H9 (cell line): Measurements from ENCODE around the gene UNC13C. TPM values are rescaled to one million over a fixed set of nuclear protein-coding genes. Genes with fewer than 3 reads are reported as not detected.

Source experiments
- DNase-seq: peaks from one replicate; pipeline ENCODE4 v3.0.0-alpha.2; 2017
- H2AFZ ChIP-seq: one replicate; pipeline ENCODE4 v1.6.1; 2013; ENCODE audit warnings: mild to moderate bottlenecking, low read length, control low read depth, moderate library complexity
- H2AK5ac ChIP-seq: 2 replicates; pipeline ENCODE4 v1.6.1; 2013; ENCODE audit warnings: low read length, control low read depth, mixed read lengths; ENCODE audit not compliant: insufficient read length
- H2BK120ac ChIP-seq: one replicate; pipeline ENCODE4 v1.6.1; 2013; ENCODE audit warnings: low read depth, mild to moderate bottlenecking, low read length, control low read depth, inconsistent platforms; ENCODE audit not compliant: poor library complexity, severe bottlenecking
- H2BK12ac ChIP-seq: 2 replicates; pipeline ENCODE4 v1.6.1; 2013; ENCODE audit warnings: low read length, control low read depth, mixed read lengths, low read depth; ENCODE audit not compliant: insufficient read length
- H2BK15ac ChIP-seq: 2 replicates; pipeline ENCODE4 v1.6.1; 2013; ENCODE audit warnings: low read depth, low read length, control low read depth
- H2BK20ac ChIP-seq: one replicate; pipeline ENCODE4 v1.6.1; 2013; ENCODE audit warnings: low read depth, mild to moderate bottlenecking, low read length, control low read depth, inconsistent platforms; ENCODE audit not compliant: poor library complexity, severe bottlenecking
- H2BK5ac ChIP-seq: 2 replicates; pipeline ENCODE4 v1.6.1; 2013; ENCODE audit warnings: low read length, control low read depth, mixed read lengths; ENCODE audit not compliant: insufficient read length
- H3K14ac ChIP-seq: 2 replicates; pipeline ENCODE4 v1.6.1; 2013; ENCODE audit warnings: low read length, control low read depth; ENCODE audit not compliant: insufficient read depth
- H3K18ac ChIP-seq: 2 replicates; pipeline ENCODE4 v1.6.1; 2013; ENCODE audit warnings: low read depth, mild to moderate bottlenecking, mixed read lengths, low read length, control low read depth; ENCODE audit not compliant: insufficient read length
- H3K23ac ChIP-seq: 2 replicates; pipeline ENCODE4 v1.6.1; 2013; ENCODE audit warnings: low read length, control low read depth, mixed read lengths, low read depth; ENCODE audit not compliant: insufficient read length
- H3K23me2 ChIP-seq: 2 replicates; pipeline ENCODE4 v1.6.1; 2013; ENCODE audit warnings: low read depth, mild to moderate bottlenecking, mixed read lengths, low read length, control low read depth; ENCODE audit not compliant: insufficient read length, poor library complexity, severe bottlenecking
- H3K27ac ChIP-seq: 2 replicates; pipeline ENCODE4 v1.5.1; 2013; ENCODE audit warnings: low read length, control low read depth, mixed read lengths, low read depth; ENCODE audit not compliant: insufficient read length
- H3K27me3 ChIP-seq: 2 replicates; pipeline ENCODE4 v1.6.1; 2013; ENCODE audit warnings: low read length, control low read depth, inconsistent platforms; ENCODE audit not compliant: insufficient read depth
- H3K4ac ChIP-seq: 2 replicates; pipeline ENCODE4 v1.6.1; 2013; ENCODE audit warnings: low read depth, mild to moderate bottlenecking, control low read depth, inconsistent platforms, low read length, moderate library complexity
- H3K4me1 ChIP-seq: 2 replicates; pipeline ENCODE4 v1.6.1; 2013; ENCODE audit warnings: low read length, control low read depth, inconsistent platforms; ENCODE audit not compliant: insufficient read depth
- H3K4me2 ChIP-seq: 2 replicates; pipeline ENCODE4 v1.6.1; 2013; ENCODE audit warnings: low read length, control low read depth, mixed read lengths; ENCODE audit not compliant: insufficient read length, insufficient read depth
- H3K56ac ChIP-seq: 2 replicates; pipeline ENCODE4 v1.6.1; 2013; ENCODE audit warnings: low read depth, mild to moderate bottlenecking, mixed read lengths, low read length, control low read depth; ENCODE audit not compliant: insufficient read length
- H3K79me1 ChIP-seq: 2 replicates; pipeline ENCODE4 v1.6.1; 2013; ENCODE audit warnings: low read depth, mild to moderate bottlenecking, moderate library complexity, low read length, control low read depth, inconsistent platforms; ENCODE audit not compliant: insufficient read depth, poor library complexity, severe bottlenecking
- H3K79me2 ChIP-seq: 2 replicates; pipeline ENCODE4 v1.6.1; 2013; ENCODE audit warnings: low read length, control low read depth, inconsistent platforms; ENCODE audit not compliant: insufficient read depth
- H3K9ac ChIP-seq: 2 replicates; pipeline ENCODE4 v1.6.1; 2013; ENCODE audit warnings: low read length, control low read depth, mixed read lengths; ENCODE audit not compliant: insufficient read length; ENCODE audit errors: extremely low read depth
- H3K9me3 ChIP-seq: one replicate; pipeline ENCODE4 v1.6.1; 2013; ENCODE audit warnings: low read depth, low read length, inconsistent platforms; ENCODE audit not compliant: control insufficient read depth
- H3T11ph ChIP-seq: one replicate; pipeline ENCODE4 v1.6.1; 2013; ENCODE audit warnings: mild to moderate bottlenecking, low read length, control low read depth, inconsistent platforms
- H4K20me1 ChIP-seq: one replicate; pipeline ENCODE4 v1.6.1; 2013; ENCODE audit not compliant: control insufficient read depth, insufficient read length, insufficient read depth
- H4K5ac ChIP-seq: 2 replicates; pipeline ENCODE4 v1.6.1; 2013; ENCODE audit warnings: low read depth, mild to moderate bottlenecking, mixed read lengths, low read length, control low read depth; ENCODE audit not compliant: insufficient read length
- H4K8ac ChIP-seq: replicated peaks from 2 replicates; pipeline ENCODE4 v1.6.1; 2013; ENCODE audit warnings: low read length, control low read depth, mixed read lengths, low read depth; ENCODE audit not compliant: insufficient read length
- H4K91ac ChIP-seq: 2 replicates; pipeline ENCODE4 v1.6.1; 2013; ENCODE audit warnings: low read depth, mild to moderate bottlenecking, moderate library complexity, mixed read lengths, low read length, control low read depth; ENCODE audit not compliant: insufficient read length
- H3K27ac Mint-ChIP-seq, 3 experiments: 2 replicates in 2 of 3; 3 replicates in 1 of 3; pipeline ENCODE4 v1.8.0; 2020 to 2021; ENCODE audit warnings: mixed read lengths in 3 of 3, mild to moderate bottlenecking in 1 of 3, moderate library complexity in 1 of 3
- H3K27me3 Mint-ChIP-seq: 2 replicates; pipeline ENCODE4 v1.8.0; 2021; ENCODE audit warnings: low read depth, mild to moderate bottlenecking, moderate library complexity, mixed read lengths
- H3K36me3 Mint-ChIP-seq, 3 experiments: 2 replicates in 2 of 3; 3 replicates in 1 of 3; pipeline ENCODE4 v1.8.0; 2020 to 2021; ENCODE audit warnings: low read depth in 3 of 3, mixed read lengths in 3 of 3; ENCODE audit not compliant: insufficient read depth in 1 of 3
- H3K4me1 Mint-ChIP-seq, 2 experiments: 2 replicates each; pipeline ENCODE4 v1.8.0; 2020; ENCODE audit warnings: mixed read lengths in 2 of 2
- H3K4me3 Mint-ChIP-seq, 2 experiments: 2 replicates in 1 of 2; 3 replicates in 1 of 2; pipeline ENCODE4 v1.8.0; 2020 to 2021; ENCODE audit warnings: mild to moderate bottlenecking in 2 of 2, mixed read lengths in 2 of 2, moderate library complexity in 1 of 2
- H3K9me3 Mint-ChIP-seq, 2 experiments: 2 replicates in 1 of 2; 3 replicates in 1 of 2; pipeline ENCODE4 v1.8.0; 2020; ENCODE audit warnings: mild to moderate bottlenecking in 2 of 2, mixed read lengths in 2 of 2, moderate library complexity in 1 of 2
- WGBS: extraction: QIAGEN DNeasy Blood & Tissue Kit; methylation state at CpG from one replicate; pipeline ENCODE4 v1.1.7; 2013; ENCODE audit warnings: missing lambda C conversion rate, low lambda C conversion rate, mixed read lengths; ENCODE audit not compliant: insufficient read length; ENCODE audit errors: extremely low coverage; 5-methylcytosine and 5-hydroxymethylcytosine counted together
- total RNA-seq: library from RNA; stranded (reverse); gene quantifications from 2 replicates; pipeline ENCODE4 v1.2.1, GENCODE V29; 2021
- TF ChIP-seq, protein P1 (sequence below): fragments of 200-600 bp; sonication (generic); conservative IDR thresholded peaks from 3 replicates; pipeline ENCODE4 v1.8.0; 2021; ENCODE audit warnings: antibody characterized with exemption, mild to moderate bottlenecking

Gene UNC13C
- total RNA-seq, 1 experiment from 2014 or later: 0.02 TPM

DNA sequence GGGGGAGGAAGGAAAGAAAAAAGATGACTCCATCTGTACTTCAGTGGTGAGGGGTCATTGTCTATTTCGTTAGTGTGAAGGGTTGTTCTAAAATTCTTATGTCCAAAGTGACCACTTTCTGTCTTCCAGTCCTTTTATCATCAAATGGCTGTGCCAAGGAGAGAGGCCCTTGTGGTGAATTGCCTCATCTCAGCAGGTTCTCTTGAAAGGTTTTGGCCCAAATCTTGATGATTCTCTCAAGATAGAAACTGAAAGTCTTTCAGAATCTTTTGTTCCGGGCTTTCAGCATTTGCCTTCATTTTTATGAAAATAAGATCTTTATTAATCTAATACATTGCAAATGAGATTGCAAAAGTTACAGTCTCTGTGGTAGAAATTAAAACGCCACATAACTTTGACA lies 642.7 kb downstream of the UNC13C start:
- Histone ChIP-seq H3K9ac (no peak overlapping the region), H2BK5ac (no peak overlapping the region), H3K9me3 (no peaks in the 10 kb centered on the region), H3K23me2 (no peaks in the 10 kb centered on the region), H3K4ac (no peak overlapping the region), H2BK15ac (no peak overlapping the region), H4K5ac (no peak overlapping the region), H2BK120ac (no peak overlapping the region), H2AK5ac (no peak overlapping the region), H3K18ac (no peak overlapping the region), H3K4me1 (no peaks in the 10 kb centered on the region), H3T11ph (no peak overlapping the region), H3K56ac (no peak overlapping the region), H4K91ac (no peak overlapping the region), H2AFZ (no peak overlapping the region), H3K27ac (no peak overlapping the region), H2BK12ac (no peak overlapping the region), H3K79me2 (no peaks in the 10 kb centered on the region), H3K79me1 (no peaks in the 10 kb centered on the region), H3K14ac (no peak overlapping the region), H3K23ac (no peak overlapping the region), H3K4me2 (no peak overlapping the region), H2BK20ac (no peak overlapping the region), H3K27me3 (no peaks in the 10 kb centered on the region), H4K8ac (no peak overlapping the region), H4K20me1 (no peaks in the 10 kb centered on the region)
- no CpG with 5 or more reads among the region's 3 CpGs for WGBS
- Mint-ChIP-seq H3K27me3 (no peaks in the 10 kb centered on the region), H3K27ac (no peak overlapping the region), H3K36me3 (no peaks in the 10 kb centered on the region), H3K4me3 (no peak overlapping the region; a peak in 1 of 5 replicates), H3K4me1 (no peaks in the 10 kb centered on the region), H3K9me3 (no peaks in the 10 kb centered on the region)
- DNase-seq: no peak
- TF ChIP-seq, protein P1, sequence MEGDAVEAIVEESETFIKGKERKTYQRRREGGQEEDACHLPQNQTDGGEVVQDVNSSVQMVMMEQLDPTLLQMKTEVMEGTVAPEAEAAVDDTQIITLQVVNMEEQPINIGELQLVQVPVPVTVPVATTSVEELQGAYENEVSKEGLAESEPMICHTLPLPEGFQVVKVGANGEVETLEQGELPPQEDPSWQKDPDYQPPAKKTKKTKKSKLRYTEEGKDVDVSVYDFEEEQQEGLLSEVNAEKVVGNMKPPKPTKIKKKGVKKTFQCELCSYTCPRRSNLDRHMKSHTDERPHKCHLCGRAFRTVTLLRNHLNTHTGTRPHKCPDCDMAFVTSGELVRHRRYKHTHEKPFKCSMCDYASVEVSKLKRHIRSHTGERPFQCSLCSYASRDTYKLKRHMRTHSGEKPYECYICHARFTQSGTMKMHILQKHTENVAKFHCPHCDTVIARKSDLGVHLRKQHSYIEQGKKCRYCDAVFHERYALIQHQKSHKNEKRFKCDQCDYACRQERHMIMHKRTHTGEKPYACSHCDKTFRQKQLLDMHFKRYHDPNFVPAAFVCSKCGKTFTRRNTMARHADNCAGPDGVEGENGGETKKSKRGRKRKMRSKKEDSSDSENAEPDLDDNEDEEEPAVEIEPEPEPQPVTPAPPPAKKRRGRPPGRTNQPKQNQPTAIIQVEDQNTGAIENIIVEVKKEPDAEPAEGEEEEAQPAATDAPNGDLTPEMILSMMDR: no peak
